Stimulated activated CD4-positive, alpha-beta T cell treated with anti-CD3 and anti-CD28 coated beads, Interleukin-12 subunit alpha, Interleukin-12 subunit beta, amount 100 ng/mL, for 4 hours (primary cell): ENCODE data around the gene LPAR4.
"Not testable (repeated sequence)": the region's sequence is repeated elsewhere in the genome, so short reads cannot be mapped to it uniquely, and the experiment has no call there.

ENCODE experiments used
- DNase-seq: peaks from one replicate; pipeline ENCODE4 v3.0.0-alpha.2; 2020

LPAR4 gene, protein sequence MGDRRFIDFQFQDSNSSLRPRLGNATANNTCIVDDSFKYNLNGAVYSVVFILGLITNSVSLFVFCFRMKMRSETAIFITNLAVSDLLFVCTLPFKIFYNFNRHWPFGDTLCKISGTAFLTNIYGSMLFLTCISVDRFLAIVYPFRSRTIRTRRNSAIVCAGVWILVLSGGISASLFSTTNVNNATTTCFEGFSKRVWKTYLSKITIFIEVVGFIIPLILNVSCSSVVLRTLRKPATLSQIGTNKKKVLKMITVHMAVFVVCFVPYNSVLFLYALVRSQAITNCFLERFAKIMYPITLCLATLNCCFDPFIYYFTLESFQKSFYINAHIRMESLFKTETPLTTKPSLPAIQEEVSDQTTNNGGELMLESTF

DNA sequence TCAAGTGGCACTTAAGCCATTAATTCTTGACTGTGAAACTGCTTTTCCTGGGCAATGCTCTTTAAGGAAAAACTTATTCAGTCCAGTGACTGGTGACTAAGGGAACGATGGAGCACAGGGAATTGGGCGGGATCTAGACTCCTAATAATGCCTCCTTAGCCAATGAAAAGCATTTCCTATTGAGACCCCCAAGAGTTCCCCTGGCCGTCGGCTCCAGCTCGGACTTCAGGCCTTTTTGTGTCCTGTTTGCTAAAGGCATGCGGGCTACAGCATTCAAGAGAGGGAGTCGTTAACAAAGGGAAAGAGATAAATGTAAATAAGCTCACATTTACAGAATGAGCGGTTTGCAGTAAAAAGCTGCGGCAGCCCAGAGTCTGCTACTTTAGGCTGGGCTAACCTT lies at the start of gene LPAR4:
Gene LPAR4 (plus strand): TSS at position 232 of the 400 bp plus-strand sequence. CDS start 7,150 bp downstream, outside the sequence.
- DNase-seq = no peak

DNA sequence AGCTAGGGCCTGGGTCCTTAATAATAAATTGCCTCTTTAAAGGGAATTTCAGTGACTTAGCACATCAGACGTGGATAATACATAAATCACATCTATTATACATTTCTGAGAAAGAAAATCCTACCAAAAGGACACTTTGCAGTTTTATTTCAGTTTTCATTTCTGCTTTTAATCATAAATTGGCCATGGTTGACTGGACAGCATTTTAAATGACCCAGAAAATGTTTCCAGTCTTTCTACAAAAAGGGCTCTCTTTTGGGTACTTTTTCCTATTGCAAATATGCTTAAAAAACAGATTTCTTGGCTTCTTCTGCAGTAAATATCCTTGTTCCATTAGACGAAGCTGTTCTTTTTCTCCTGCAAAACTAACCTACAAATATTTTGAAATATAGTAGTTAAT lies 41.4 kb upstream of the LPAR4 start:
- no peak for DNase-seq

DNA sequence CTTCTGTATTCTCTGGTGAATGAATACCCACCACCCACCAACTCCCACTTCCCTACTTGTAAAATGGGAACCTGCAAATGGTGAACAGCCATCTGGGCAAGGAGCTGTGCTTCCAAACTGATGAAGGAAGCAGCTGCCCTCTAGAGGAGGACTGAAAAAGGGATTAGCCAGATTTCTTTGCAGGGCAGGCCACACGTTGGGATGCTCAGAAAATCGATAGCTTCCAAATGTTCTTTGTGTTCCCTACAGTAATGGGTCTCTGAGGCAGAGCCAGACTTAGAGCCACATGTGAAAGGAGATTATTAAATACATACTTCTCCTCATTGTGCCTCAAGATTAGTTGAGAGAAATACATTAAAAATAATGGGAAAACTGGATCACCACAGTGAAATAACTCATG lies 39.3 kb upstream of the LPAR4 start:
- no peak for DNase-seq

DNA sequence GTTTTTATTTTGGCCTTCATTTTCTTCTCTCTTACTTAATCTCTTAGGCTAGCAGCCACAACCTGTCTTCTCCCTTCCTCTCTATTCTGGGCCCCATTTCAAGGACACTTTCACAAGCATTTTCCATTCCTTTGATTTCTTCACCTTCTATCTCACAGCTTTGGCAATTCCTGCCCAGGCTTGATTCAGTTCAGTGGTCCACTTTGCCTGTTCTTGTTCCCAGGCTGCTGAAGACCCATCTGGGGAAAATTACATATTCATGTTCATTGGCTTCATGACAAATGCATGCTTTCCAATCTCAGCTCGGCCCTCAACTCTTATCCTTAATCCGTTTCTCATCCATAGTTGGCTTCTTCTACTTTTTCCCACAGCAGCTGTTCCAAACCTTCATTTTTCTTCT lies 38.7 kb upstream of the LPAR4 start:
- DNase-seq = no peak

DNA sequence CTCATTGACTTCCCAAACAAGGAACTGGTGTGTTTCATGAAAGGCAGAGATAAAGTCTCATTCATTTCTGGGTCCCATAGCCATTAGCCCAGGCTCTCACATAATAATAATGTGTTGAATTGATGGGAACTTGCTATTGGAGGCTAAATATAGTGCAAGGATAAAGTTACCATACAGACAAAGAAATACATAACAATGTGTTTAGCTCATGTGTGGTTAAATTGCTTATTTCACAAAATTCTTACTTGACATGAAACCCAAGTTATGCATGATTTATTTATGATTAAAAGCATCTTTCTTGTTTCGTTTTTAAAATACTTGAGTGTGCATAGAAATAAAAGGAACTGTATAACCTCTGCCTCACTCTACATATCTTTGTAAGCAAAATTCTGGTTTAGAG lies 37.3 kb upstream of the LPAR4 start:
- no peak for DNase-seq

DNA sequence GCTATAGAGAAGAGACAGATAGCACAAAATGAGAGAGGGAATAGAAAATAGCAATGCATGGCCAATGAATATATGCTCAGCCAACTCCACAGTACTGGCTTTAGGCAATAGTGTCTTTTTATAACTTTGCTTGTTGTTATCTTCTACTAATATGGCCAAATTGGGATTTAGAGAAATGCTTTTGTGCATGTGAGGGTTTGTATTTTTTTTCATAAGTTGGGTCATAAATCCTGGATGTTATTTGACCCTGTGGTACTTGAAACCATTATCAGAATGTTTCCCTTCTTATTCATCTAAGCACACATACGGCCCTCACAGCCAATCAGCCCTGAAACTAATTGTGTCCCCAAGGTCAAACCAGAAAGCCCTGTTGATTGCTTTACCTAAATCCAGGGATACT lies 35.2 kb upstream of the LPAR4 start:
- no peak for DNase-seq

DNA sequence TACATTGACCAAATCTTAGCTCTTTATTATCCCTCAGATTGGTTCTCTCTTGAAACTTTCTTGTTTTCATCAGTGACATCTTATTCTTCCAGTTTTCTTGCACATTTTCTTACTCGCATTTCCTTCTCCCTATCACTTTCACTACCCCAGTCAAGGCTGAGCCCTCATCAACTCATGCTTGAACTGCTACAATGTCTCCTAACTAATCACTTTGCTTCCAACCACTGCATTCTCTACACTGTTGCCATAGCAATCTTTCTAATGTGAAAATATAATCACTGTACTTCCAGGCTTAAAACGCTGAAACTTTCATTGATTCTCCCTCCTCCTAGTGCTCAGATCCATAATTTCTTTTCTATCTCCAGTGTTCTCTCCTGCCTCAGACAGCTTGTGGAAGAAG lies 22.2 kb upstream of the LPAR4 start:
- no peak for DNase-seq

DNA sequence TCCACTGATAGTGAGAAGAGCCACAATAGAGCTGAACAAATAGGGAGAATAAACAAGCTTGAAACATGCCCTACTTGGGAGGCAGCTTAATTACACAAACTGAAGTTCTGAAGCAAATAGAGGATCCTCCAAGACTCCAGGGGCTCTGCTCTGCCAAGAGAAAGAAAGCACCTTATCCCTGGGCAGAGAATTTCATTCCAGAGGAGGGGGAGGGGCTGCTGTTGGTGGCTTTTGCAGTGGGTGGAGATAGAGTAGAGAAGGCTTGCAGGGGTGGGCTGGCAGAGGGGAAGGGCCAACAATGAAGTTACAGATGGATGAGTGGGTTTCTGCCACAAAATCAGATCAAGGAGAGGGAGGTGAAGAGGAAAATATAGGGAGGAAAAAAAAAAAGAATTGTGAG lies 1.0 kb upstream of the LPAR4 start:
- DNase-seq = no peak

DNA sequence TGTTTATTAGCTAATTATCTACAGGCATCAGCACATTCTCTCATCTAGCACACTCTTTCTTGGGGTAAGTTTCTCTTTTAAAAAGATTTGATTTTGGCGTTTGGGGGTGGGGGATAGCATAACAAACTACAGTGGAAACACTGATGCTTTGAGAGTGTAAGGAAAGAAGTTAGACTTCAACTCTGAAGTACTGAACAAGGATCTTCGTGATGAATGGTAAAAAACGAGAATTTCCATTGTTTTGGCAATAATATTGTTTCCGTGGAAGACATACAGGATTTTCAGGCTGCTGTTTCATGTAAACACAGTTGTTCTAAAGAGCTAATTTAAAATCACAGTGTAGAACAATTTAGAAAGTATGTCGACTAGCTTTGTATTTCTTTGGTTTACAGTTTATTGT lies 451 bp downstream of the LPAR4 start:
- DNase-seq = no peak

DNA sequence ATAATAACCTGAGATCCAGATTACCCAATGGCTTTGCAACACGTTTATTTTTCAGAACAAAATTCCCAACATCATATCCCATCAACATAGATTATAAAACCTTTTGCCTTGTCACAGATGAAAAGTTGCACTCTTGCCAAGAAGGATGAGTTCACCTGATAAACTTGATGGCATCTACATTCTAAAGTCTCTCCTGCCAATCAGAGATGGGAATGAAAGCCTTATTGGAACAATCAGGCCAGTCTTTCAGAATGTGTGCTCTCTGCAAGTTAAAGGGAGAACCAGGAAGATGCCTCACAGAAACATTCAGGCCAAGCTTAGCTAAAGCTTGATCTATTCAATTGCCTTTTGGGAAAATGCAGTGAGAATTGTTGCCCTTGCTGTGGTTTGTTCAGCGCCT lies 1.3 kb downstream of the LPAR4 start:
- DNase-seq = no peak

DNA sequence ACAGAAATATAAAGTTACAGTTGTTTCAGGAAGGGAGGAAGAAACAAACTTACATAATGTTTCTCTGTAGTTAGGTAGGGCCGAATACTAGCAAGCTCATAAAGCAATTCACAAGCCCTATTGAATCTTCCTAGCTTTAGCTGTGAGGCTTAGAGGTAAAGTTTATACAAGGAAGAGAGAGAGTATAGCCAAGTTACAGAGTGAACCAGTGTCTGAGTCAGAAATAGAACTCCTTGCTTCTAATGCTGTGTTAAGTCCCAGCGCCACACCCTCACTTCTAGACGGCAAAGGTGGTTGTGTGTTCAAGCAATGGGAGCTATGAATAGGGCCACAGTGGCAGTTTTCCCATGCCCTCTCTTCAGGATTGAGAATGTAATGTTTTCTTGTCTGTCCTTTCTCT lies 6.1 kb downstream of the LPAR4 start:
- no peak for DNase-seq

DNA sequence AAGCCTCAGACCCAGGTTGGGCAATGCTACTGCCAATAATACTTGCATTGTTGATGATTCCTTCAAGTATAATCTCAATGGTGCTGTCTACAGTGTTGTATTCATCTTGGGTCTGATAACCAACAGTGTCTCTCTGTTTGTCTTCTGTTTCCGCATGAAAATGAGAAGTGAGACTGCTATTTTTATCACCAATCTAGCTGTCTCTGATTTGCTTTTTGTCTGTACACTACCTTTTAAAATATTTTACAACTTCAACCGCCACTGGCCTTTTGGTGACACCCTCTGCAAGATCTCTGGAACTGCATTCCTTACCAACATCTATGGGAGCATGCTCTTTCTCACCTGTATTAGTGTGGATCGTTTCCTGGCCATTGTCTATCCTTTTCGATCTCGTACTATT lies 7.4 kb downstream of the LPAR4 start:
- no peak for DNase-seq

DNA sequence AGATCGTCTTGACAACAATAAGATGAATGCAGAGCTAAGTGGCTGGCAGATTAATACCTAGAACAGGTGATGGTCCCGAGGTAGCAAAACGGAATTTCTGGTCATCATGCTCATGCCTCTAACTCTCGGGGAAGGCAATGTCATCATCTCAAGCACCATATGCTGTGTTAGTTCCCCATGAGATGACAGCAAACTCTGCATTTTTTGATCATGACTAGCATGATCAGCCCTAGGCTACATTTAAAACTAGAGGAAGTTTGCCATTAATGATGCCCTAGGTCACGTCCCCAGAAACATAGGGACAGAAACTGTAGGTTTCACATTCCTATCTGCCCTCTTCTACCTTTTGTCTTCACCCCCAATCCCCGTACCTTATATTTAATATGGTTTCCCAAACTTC lies 11.6 kb downstream of the LPAR4 start:
- no peak for DNase-seq

DNA sequence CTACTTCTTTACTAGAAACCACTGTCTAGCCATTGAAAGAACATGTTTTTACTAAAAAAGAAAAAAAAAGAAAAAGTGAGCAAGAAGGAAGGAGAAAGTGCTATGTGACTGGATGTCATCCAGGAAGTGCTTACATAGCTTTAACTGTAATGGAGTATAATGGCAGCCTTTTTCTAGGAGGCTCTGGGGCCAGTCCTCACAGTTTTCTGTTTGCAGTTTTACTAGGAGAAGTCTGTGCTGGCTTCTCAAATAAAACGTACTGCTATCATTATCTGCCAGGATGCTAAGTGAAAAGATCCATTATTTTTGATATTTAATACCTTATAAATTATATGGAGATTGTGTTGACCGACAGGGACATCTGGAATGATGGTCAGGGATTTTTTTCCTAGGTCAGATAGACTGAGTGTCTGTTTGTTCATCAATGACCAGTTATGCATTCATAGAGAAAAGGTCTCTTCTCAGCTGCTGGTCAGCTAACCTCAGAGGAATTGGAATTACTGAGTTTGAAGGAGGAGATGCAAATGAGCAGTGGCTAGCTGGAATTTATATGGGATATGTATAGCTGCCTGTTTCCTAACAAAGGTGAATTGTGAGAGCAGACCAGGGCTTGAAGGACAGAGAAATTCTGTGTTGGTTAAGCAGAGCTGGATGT lies 21.7 kb downstream of the LPAR4 start:
- DNase-seq = no peak

DNA sequence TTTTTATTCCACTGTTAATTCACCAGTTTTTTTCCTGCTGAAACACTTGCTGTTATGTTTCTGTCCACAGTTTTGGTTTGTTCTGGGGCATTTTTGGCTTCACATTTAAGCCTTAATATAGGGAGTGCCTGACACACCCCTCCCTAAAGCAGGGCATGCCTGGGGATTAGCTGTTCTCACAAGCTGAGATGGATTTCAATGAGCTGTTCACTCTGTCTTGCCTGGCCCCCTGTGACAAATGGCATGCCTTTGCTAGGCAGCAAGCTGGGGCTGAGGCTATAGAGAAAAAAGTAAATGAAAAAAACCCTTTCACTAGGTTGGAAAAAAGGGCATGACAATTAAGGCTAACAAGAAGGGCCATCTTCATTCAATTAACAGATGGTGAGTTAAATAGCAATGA lies 22.4 kb downstream of the LPAR4 start:
- DNase-seq = no peak

DNA sequence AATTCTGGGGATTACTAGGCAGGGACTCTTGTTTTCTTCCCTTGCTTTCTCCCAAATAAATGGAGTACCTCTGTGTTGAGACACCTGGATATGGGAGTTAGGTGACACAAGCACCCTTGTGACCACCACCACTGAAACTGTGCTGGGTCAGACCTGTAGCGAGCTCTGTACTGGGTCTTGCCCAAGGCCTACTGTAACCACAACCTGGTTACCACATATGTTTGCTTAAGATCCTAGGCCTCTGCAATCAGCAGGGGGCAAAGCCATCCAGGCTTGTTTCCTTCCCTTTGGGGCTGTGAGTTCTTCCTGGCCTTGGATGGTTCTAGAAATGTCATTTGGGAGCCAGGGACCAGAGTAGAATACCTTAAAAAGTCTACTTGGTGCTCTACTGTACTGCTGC lies 49.4 kb downstream of the LPAR4 start:
- DNase-seq = no peak

DNA sequence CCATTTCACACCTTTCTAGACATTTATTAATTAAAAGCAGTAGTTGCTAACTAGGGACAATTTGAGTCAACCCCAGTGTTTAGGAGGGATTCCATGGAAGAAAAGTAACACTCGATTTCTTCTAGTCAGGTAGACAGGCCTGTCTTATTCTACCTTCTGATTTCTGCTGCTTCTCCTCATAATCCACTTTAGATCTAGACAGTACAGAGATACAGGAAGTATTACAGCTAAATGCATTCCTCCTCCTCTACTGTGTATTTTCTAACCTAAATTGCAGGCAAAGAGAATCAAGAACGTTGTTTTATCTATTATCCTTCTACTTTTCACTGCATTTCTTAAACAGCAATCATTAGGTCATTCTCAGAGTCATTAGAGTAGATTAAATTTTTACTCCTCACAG lies 52.6 kb downstream of the LPAR4 start:
- DNase-seq = no peak

DNA sequence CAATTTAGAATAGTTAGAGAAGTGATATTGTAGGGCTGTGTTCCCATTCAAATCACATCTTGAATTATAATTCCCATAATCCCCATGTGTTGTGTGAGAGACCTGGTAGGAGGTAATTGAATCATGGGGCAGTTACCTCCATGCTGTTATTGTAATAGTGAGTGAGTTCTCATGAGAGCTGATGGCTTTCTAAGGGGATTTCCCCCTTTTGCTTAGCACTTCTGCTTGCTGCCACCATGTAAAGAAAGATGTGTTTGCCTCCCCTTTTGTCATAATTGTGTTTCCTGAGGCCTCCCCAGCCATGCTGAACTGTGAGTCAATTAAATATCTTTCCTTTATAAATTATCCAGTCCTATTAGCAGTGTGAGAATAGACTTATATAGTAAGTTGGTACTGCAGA lies 53.2 kb downstream of the LPAR4 start:
- DNase-seq = no peak

DNA sequence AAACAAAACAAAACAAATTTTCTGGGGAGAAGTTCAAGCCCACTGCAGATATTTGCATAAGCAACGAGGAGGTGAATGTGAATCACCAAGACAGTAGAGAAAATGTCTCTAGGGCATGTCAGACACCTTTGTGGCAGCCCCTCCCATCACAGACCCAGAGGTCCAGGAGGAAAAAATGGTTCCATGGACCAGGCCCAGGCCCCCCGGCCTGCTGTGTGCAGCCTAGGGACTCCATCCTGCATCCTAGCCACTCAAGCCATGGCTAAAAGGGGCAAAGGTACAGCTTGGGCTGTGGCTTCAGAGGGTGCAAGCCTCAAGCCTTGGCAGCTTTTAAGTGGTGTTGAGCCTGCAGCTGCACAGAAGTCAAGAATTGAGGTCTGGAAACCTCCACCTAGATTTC lies 54.0 kb downstream of the LPAR4 start:
- no peak for DNase-seq

DNA sequence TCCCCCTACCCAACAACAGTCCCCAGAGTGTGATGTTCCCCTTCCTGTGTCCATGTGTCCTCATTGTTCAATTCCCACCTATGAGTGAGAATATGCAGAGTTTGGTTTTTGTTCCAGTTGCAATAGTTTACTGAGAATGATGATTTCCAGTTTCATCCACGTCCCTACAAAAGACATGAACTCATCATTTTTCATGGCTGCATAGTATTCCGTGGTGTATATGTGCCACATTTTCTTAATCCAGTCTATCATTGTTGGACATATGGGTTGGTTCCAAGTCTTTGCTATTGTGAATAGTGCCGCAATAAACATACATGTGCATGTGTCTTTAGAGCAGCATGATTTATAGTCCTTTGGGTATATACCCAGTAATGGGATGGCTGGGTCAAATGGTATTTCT lies 55.0 kb downstream of the LPAR4 start:
- DNase-seq = not testable (repeated sequence)
